Measurements from ENCODE around the gene EEF1AKMT1.
"Not testable (repeated sequence)": the region's sequence is repeated elsewhere in the genome, so short reads cannot be mapped to it uniquely, and the experiment has no call there.

Gene EEF1AKMT1

GRCh38 chr13:20691616-20692015, 82.1 kb downstream of the EEF1AKMT1 start:
- Histone ChIP-seq H3K27ac (ENCODE audit: low read length) (no peak overlapping the region), H3K9me3 (ENCODE audit: control insufficient read depth in 2 of 2, low read length in 2 of 2) (no peaks in the 10 kb centered on the region), H3K27me3 (ENCODE audit: control insufficient read depth in 1 of 2, insufficient read depth in 2 of 2, low read length in 2 of 2) (no peaks in the 10 kb centered on the region), H3K4me1 (ENCODE audit: control insufficient read depth, insufficient read depth, low read length) (no peaks in the 10 kb centered on the region), H3K4me3 (ENCODE audit: low read length in 2 of 2) (no peak overlapping the region), H3K36me3 (ENCODE audit: control insufficient read depth in 2 of 2, insufficient read depth in 2 of 2, low read length in 2 of 2) (peaks cover 2 to 3% of the 10 kb centered on the region in 2 donors), H3K9ac (ENCODE audit: low read length in 2 of 2) (no peak overlapping the region)

DNA sequence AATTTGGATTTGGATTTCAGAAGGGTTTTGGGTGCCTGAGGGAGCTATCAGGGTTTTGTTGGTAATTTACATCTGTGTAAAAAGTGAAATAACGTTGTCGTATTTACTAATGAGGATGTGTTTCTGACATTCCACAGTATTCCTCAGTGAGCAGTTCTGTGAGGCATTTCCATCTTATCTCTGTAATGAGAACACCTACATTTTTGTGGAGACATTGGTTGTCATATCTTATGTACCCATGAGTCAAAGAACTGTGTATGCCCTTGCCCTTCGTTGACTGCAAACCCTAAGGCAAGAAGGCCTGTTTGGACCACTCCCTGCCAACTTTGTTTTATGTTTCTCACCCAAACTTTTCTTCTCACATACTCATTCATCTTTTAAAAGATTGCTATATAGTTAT, 84.5 kb downstream of the EEF1AKMT1 start:
- Histone ChIP-seq H3K4me1 (ENCODE audit: control insufficient read depth, insufficient read depth, low read length) (no peaks in the 10 kb centered on the region), H3K4me3 (ENCODE audit: low read length in 2 of 2) (no peak overlapping the region), H3K27ac (ENCODE audit: low read length) (no peak overlapping the region), H3K36me3 (ENCODE audit: control insufficient read depth in 2 of 2, insufficient read depth in 2 of 2, low read length in 2 of 2) (peaks cover 2 to 3% of the 10 kb centered on the region in 2 donors), H3K27me3 (ENCODE audit: control insufficient read depth in 1 of 2, insufficient read depth in 2 of 2, low read length in 2 of 2) (no peaks in the 10 kb centered on the region), H3K9ac (ENCODE audit: low read length in 2 of 2) (no peak overlapping the region), H3K9me3 (ENCODE audit: control insufficient read depth in 2 of 2, low read length in 2 of 2) (no peaks in the 10 kb centered on the region)

DNA sequence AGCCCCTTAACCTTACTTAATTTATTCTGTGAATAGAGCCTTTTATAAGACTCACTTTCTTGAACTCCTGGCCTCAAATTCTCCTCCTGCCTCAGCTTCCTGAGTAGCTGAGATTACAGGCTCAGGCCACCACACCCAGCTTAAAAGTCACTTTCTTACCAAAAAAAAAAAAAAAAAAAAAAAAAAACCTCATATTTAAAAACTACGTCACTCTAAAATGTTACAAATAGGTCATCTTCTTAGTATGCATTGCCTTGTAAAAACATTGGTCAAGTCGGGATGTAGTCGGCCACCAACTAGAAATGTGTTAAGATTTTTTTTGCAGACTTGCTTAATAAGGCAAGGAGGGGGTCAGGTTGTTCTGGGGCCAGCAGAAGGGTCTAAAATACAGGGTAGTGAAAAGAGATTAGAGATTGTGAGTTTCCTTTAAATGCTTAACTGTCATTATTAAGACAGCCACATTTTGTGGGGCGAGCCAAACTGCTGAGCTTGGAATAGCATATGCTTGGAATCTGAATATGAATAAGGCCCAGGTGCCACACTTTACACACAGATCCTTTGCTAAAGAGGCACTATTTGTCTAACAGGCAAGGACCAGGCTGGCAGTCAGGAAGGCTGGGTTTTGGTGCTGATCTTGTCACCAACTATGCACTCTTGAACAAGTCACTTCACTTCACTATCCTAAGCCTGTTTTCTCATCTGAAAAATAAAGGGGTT, 86.7 kb downstream of the EEF1AKMT1 start:
- H3K27ac ChIP-seq (ENCODE audit: low read length), result no peak overlapping the region
- H3K9me3 ChIP-seq (ENCODE audit: control insufficient read depth in 2 of 2, low read length in 2 of 2), result no peaks in the 10 kb centered on the region
- H3K9ac ChIP-seq (ENCODE audit: low read length in 2 of 2), result no peak overlapping the region
- H3K4me1 ChIP-seq (ENCODE audit: control insufficient read depth, insufficient read depth, low read length), result no peaks in the 10 kb centered on the region
- peaks cover 2 to 3% of the 10 kb centered on the region in 2 donors for H3K36me3 ChIP-seq (ENCODE audit: control insufficient read depth in 2 of 2, insufficient read depth in 2 of 2, low read length in 2 of 2)
- no peaks in the 10 kb centered on the region for H3K27me3 ChIP-seq (ENCODE audit: control insufficient read depth in 1 of 2, insufficient read depth in 2 of 2, low read length in 2 of 2)
- no peak overlapping the region for H3K4me3 ChIP-seq (ENCODE audit: low read length in 2 of 2)

GRCh38 chr13:20686167-20686566, 87.6 kb downstream of the EEF1AKMT1 start:
- Histone ChIP-seq H3K4me3 (ENCODE audit: low read length in 2 of 2) (no peak overlapping the region), H3K27ac (ENCODE audit: low read length) (no peak overlapping the region), H3K9me3 (ENCODE audit: control insufficient read depth in 2 of 2, low read length in 2 of 2) (no peaks in the 10 kb centered on the region), H3K36me3 (ENCODE audit: control insufficient read depth in 2 of 2, insufficient read depth in 2 of 2, low read length in 2 of 2) (peaks cover 2 to 3% of the 10 kb centered on the region in 2 donors), H3K4me1 (ENCODE audit: control insufficient read depth, insufficient read depth, low read length) (no peaks in the 10 kb centered on the region), H3K9ac (ENCODE audit: low read length in 2 of 2) (no peak overlapping the region), H3K27me3 (ENCODE audit: control insufficient read depth in 1 of 2, insufficient read depth in 2 of 2, low read length in 2 of 2) (no peaks in the 10 kb centered on the region)

DNA sequence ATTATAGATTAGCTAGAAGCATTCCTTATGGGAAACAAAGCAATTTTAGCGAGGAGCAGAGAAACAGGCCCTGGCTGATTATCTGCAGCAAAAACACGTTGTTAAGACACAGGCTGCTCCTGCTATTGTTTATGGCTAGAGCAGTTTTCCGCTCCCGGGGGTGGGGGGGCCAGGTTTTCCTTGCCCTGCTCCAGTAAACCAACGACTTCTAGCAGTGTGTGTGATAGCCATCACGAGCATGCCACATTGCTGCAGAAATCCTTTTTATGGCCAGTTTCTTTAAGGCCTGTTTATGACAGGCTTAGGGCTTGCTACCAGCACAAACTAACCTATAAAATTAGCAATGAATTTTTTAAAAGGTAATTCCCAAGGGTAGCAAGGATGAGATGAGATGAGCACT, 88.7 kb downstream of the EEF1AKMT1 start:
- Histone ChIP-seq H3K36me3 (ENCODE audit: control insufficient read depth in 2 of 2, insufficient read depth in 2 of 2, low read length in 2 of 2) (peaks cover 0 to 2% of the 10 kb centered on the region in 2 donors), H3K4me1 (ENCODE audit: control insufficient read depth, insufficient read depth, low read length) (no peaks in the 10 kb centered on the region), H3K4me3 (ENCODE audit: low read length in 2 of 2) (no peak overlapping the region), H3K9ac (ENCODE audit: low read length in 2 of 2) (no peak overlapping the region), H3K9me3 (ENCODE audit: control insufficient read depth in 2 of 2, low read length in 2 of 2) (no peaks in the 10 kb centered on the region), H3K27ac (ENCODE audit: low read length) (no peak overlapping the region), H3K27me3 (ENCODE audit: control insufficient read depth in 1 of 2, insufficient read depth in 2 of 2, low read length in 2 of 2) (no peaks in the 10 kb centered on the region)

DNA sequence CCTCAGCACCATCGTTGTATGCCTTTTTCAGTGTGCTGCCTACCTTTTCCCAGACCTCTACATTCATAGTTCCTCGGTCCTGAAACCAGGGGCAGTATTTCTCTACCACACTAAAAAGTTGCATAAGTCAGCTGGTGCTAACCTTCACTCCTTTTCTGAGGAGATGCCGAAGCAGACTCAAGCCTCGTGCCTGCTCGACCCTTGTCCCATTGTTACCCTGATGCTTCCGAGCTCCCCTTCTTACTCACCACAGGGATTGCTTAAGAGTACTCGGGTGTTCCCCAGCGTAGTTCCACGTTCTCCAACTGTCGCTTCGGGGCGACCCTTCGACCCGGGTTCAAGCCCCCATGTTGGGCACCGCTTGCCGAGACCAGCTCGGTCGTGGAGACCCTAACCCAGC, 89.2 kb downstream of the EEF1AKMT1 start:
- H3K9ac ChIP-seq (ENCODE audit: low read length in 2 of 2), result no peak overlapping the region
- no peak overlapping the region for H3K4me3 ChIP-seq (ENCODE audit: low read length in 2 of 2)
- H3K4me1 ChIP-seq (ENCODE audit: control insufficient read depth, insufficient read depth, low read length), result no peaks in the 10 kb centered on the region
- H3K27me3 ChIP-seq (ENCODE audit: control insufficient read depth in 1 of 2, insufficient read depth in 2 of 2, low read length in 2 of 2), result no peaks in the 10 kb centered on the region
- H3K36me3 ChIP-seq (ENCODE audit: control insufficient read depth in 2 of 2, insufficient read depth in 2 of 2, low read length in 2 of 2), result peaks cover 0 to 2% of the 10 kb centered on the region in 2 donors
- no peaks in the 10 kb centered on the region for H3K9me3 ChIP-seq (ENCODE audit: control insufficient read depth in 2 of 2, low read length in 2 of 2)
- H3K27ac ChIP-seq (ENCODE audit: low read length), result no peak overlapping the region

GRCh38 chr13:20684041-20684440, 89.7 kb downstream of the EEF1AKMT1 start:
- Histone ChIP-seq H3K4me3 (ENCODE audit: low read length in 2 of 2) (no peak overlapping the region), H3K4me1 (ENCODE audit: control insufficient read depth, insufficient read depth, low read length) (no peaks in the 10 kb centered on the region), H3K36me3 (ENCODE audit: control insufficient read depth in 2 of 2, insufficient read depth in 2 of 2, low read length in 2 of 2) (peaks cover 0 to 2% of the 10 kb centered on the region in 2 donors), H3K9me3 (ENCODE audit: control insufficient read depth in 2 of 2, low read length in 2 of 2) (no peaks in the 10 kb centered on the region), H3K9ac (ENCODE audit: low read length in 2 of 2) (no peak overlapping the region), H3K27me3 (ENCODE audit: control insufficient read depth in 1 of 2, insufficient read depth in 2 of 2, low read length in 2 of 2) (no peaks in the 10 kb centered on the region), H3K27ac (ENCODE audit: low read length) (no peak overlapping the region)

DNA sequence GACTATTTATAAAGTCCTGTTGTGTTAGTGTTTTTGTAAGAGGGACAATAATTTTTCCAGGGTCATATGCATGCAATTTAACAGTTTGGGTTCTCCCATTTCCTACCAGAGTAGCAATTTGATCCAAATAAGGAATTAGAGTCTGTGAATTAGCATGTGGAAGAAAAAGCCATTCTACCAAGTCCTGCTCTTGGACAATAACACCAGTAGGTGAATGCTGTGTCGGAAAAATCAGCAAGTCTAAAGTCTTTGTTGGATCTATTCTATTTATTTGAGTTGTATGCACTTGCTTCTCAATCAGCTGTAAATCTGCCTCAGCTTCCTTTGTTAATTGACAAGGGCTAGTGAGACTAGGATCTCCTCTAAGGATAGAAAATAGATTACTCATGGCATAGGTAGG, 91.7 kb downstream of the EEF1AKMT1 start:
- Histone ChIP-seq H3K9me3 (ENCODE audit: control insufficient read depth in 2 of 2, low read length in 2 of 2) (no peaks in the 10 kb centered on the region), H3K27ac (ENCODE audit: low read length) (no peak overlapping the region), H3K4me1 (ENCODE audit: control insufficient read depth, insufficient read depth, low read length) (no peaks in the 10 kb centered on the region), H3K27me3 (ENCODE audit: control insufficient read depth in 1 of 2, insufficient read depth in 2 of 2, low read length in 2 of 2) (no peaks in the 10 kb centered on the region), H3K4me3 (ENCODE audit: low read length in 2 of 2) (no peak overlapping the region), H3K9ac (ENCODE audit: low read length in 2 of 2) (no peak overlapping the region), H3K36me3 (ENCODE audit: control insufficient read depth in 2 of 2, insufficient read depth in 2 of 2, low read length in 2 of 2) (no peaks in the 10 kb centered on the region)

GRCh38 chr13:20681481-20681880, 92.3 kb downstream of the EEF1AKMT1 start:
- not testable (repeated sequence) for H3K27ac ChIP-seq (ENCODE audit: low read length); H3K9ac ChIP-seq (ENCODE audit: low read length in 2 of 2); H3K9me3 ChIP-seq (ENCODE audit: control insufficient read depth in 2 of 2, low read length in 2 of 2); H3K4me1 ChIP-seq (ENCODE audit: control insufficient read depth, insufficient read depth, low read length); H3K36me3 ChIP-seq (ENCODE audit: control insufficient read depth in 2 of 2, insufficient read depth in 2 of 2, low read length in 2 of 2); H3K27me3 ChIP-seq (ENCODE audit: control insufficient read depth in 1 of 2, insufficient read depth in 2 of 2, low read length in 2 of 2); H3K4me3 ChIP-seq (ENCODE audit: low read length in 2 of 2)

GRCh38 chr13:20680416-20681080, 93.2 kb downstream of the EEF1AKMT1 start:
- H3K36me3 ChIP-seq (ENCODE audit: control insufficient read depth in 2 of 2, insufficient read depth in 2 of 2, low read length in 2 of 2), result peaks cover 0 to 4% of the 10 kb centered on the region in 2 donors
- H3K27ac ChIP-seq (ENCODE audit: low read length), result no peak overlapping the region
- no peaks in the 10 kb centered on the region for H3K27me3 ChIP-seq (ENCODE audit: control insufficient read depth in 1 of 2, insufficient read depth in 2 of 2, low read length in 2 of 2)
- H3K9ac ChIP-seq (ENCODE audit: low read length in 2 of 2), result no peak overlapping the region
- H3K4me3 ChIP-seq (ENCODE audit: low read length in 2 of 2), result no peak overlapping the region
- H3K4me1 ChIP-seq (ENCODE audit: control insufficient read depth, insufficient read depth, low read length), result no peaks in the 10 kb centered on the region
- no peaks in the 10 kb centered on the region for H3K9me3 ChIP-seq (ENCODE audit: control insufficient read depth in 2 of 2, low read length in 2 of 2)

DNA sequence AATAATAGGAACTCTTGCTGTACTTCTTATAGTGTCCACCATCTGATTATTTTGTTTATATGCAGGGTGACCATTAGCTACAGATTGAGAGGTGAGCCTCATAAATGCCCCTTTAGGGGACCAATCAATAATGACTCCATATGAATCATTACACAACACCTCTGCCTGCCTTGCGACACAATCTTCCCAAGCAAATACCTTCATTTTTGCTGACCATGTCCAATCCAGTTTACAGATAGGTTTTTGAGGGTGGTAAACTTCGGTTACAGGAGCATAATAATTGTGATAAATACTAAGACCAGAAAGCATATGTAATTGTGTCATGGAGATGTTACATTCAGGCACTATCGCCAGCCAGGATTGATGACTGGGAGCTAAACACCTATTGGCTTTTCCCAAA, 93.9 kb downstream of the EEF1AKMT1 start:
- H3K4me3 ChIP-seq (ENCODE audit: low read length in 2 of 2), result no peak overlapping the region
- no peaks in the 10 kb centered on the region for H3K4me1 ChIP-seq (ENCODE audit: control insufficient read depth, insufficient read depth, low read length)
- H3K9me3 ChIP-seq (ENCODE audit: control insufficient read depth in 2 of 2, low read length in 2 of 2), result no peaks in the 10 kb centered on the region
- H3K36me3 ChIP-seq (ENCODE audit: control insufficient read depth in 2 of 2, insufficient read depth in 2 of 2, low read length in 2 of 2), result peaks cover 4 to 6% of the 10 kb centered on the region in 2 donors
- H3K27ac ChIP-seq (ENCODE audit: low read length), result no peak overlapping the region
- no peak overlapping the region for H3K9ac ChIP-seq (ENCODE audit: low read length in 2 of 2)
- H3K27me3 ChIP-seq (ENCODE audit: control insufficient read depth in 1 of 2, insufficient read depth in 2 of 2, low read length in 2 of 2), result no peaks in the 10 kb centered on the region

All from stomach smooth muscle (tissue), 2 donors.